ENCODE data around the gene IRF3. TPM values are rescaled to one million over a fixed set of nuclear protein-coding genes. Genes with fewer than 3 reads are reported as not detected.

The IRF3 gene
- total RNA-seq, 3 donors from 2014 or later: 76.1 to 119 (median 90.1) TPM

DNA sequence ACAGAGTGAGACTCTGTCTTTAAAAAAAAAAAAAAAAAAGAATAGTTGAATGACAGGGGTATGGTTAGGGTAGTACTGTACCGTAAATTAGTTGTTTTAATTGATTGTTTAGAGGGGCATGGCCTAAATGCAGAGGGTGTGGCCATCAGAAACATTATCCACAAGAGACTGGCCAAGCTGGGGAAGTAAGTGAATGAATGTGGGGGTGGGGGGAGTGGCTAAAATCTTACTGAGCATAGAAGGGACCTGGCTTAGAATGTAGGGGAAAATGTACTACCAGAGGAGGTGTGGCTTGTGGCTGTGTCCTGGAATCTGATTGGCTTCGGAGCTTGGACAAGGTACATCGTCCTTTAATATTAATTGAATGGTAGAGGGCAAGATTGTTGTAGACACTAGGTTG, 3.9 kb upstream of the IRF3 start:
- intact Hi-C loops (cut with DNase I, micrococcal nuclease): no loop called here
- no peak for DNase-seq
- Histone ChIP-seq H3K36me3 (ENCODE audit: low read depth) (no peaks in the 10 kb centered on the region), H3K4me1 (ENCODE audit: low read depth) (peaks cover 12% of the 10 kb centered on the region), H3K9me3 (no peaks in the 10 kb centered on the region), H3K4me3 (no peak overlapping the region)
- TF ChIP-seq, protein P1, sequence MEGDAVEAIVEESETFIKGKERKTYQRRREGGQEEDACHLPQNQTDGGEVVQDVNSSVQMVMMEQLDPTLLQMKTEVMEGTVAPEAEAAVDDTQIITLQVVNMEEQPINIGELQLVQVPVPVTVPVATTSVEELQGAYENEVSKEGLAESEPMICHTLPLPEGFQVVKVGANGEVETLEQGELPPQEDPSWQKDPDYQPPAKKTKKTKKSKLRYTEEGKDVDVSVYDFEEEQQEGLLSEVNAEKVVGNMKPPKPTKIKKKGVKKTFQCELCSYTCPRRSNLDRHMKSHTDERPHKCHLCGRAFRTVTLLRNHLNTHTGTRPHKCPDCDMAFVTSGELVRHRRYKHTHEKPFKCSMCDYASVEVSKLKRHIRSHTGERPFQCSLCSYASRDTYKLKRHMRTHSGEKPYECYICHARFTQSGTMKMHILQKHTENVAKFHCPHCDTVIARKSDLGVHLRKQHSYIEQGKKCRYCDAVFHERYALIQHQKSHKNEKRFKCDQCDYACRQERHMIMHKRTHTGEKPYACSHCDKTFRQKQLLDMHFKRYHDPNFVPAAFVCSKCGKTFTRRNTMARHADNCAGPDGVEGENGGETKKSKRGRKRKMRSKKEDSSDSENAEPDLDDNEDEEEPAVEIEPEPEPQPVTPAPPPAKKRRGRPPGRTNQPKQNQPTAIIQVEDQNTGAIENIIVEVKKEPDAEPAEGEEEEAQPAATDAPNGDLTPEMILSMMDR (IDR thresholded peaks at IDR 0.05): no peak
- no peak for ATAC-seq

DNA sequence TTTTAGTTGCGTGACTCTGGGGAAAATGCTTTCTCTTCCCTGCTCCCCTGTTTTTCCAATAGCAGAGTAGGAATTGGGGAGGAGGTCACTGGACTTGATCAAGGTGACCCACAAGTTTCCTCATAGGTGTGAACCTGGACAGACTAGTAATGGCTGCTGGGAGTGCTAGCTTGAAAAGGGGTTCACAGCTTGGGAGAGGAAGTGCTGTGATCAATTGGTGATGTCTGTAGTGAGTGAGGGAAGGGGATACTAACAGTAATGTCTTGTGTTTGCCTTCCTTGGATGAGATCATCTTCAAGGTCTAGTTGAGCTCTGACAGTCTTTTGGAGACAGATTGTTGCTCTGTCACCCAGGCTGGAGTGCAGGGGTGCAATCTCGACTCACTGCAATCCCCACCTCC, 1.8 kb upstream of the IRF3 start:
- Histone ChIP-seq H3K9me3 (no peaks in the 10 kb centered on the region), H3K36me3 (ENCODE audit: low read depth) (no peaks in the 10 kb centered on the region), H3K4me1 (ENCODE audit: low read depth) (peaks cover 19% of the 10 kb centered on the region), H3K4me3 (no peak overlapping the region)
- TF ChIP-seq, protein P1 (IDR thresholded peaks at IDR 0.05): no peak
- ATAC-seq (no peak), DNase-seq (no peak)
- intact Hi-C loops (cut with DNase I, micrococcal nuclease): no loop called here

DNA sequence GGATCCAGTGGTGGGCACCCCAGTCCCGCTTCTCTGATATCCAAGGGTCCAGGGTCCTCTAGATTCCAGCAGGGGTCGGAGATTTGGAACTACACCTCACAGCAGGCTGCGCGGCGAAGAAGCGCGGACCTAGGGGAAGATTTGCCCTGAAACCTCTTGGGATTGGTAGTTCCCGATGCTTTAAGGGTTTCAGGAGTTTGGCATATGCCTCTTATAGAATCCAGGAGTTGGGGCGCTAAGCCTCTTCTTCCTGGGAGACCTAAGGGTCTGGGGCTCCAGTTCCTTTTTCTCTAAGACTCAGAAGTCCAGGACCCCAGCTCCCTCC, 425 bp upstream of the IRF3 start:
- DNase-seq (no peak), ATAC-seq (peak; percentile 0)
- intact Hi-C loops (cut with DNase I, micrococcal nuclease): no loop called here
- Histone ChIP-seq H3K9me3 (no peaks in the 10 kb centered on the region), H3K36me3 (ENCODE audit: low read depth) (peaks cover 6% of the 10 kb centered on the region), H3K4me1 (ENCODE audit: low read depth) (peaks cover 10% of the 10 kb centered on the region), H3K4me3 (peak overlapping the region; percentile 68)
- TF ChIP-seq, protein P1 (IDR thresholded peaks at IDR 0.05): no peak

DNA sequence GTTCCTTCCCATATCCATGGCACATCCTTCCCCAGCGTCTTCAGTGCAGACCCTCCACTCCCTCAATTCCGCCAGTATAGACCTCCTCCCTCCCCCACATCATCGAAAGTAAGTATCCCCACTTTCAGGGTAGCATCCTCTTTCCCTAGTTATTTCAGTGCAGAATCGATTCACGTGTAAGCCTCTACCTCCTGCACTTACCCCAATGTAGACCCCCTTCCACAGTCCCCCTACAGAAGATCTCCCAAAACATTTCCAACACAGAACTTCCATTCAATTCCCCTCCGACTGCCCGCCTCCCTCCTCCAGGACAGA, 664 bp downstream of the IRF3 start:
- H3K4me3 ChIP-seq: peak overlapping the region; percentile 68
- DNase-seq (peak in 1 of 3 donors; percentile 24), ATAC-seq (no peak)
- TF ChIP-seq, protein P1 (IDR thresholded peaks at IDR 0.05): no peak
- intact Hi-C loops (cut with DNase I, micrococcal nuclease): no loop called here
- H3K9me3 ChIP-seq: no peaks in the 10 kb centered on the region
- peaks cover 10% of the 10 kb centered on the region for H3K4me1 ChIP-seq (ENCODE audit: low read depth)
- H3K36me3 ChIP-seq (ENCODE audit: low read depth): peaks cover 6% of the 10 kb centered on the region

DNA sequence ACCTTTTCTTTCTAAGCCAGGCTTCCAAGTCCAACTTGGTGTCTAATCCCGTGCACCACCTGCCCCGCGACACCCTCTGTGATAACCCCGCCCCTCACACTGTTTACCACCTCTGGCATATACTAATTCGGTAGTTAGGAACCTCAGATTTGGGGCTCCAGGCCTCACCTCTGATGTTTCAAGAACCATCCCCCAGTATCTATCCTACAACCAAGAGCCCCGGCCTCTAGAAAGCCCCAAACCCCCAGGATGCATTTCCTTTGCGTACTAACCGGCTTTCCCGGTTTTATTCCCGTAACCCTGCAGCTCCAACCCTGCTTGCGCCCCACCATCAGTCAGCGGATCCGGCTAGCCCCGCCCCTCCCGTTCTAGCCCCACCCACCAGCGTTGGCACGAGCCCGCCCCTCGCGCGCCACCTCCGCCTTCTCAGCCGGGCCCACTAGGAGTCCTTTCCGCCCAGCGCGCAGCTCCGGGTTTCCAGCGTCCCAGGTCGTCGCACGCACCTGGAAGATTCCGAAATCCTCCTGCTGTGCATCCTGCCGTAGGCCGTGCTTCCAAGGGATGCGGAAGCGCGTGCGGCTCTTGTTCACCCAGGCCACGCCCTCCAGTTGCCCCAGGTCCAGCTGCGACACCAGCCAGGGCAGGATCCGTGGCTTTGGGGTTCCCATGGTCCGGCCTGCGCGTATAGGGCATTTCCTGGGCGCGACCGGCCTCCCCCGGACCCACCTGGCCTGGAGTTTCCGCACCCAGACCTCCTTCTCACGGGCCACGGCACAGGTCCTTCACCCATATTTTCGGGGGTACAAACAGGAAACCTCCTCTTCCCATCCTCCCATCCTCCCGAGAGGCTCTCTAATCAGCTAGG, 1.3 kb downstream of the IRF3 start:
- Histone ChIP-seq H3K9me3 (no peaks in the 10 kb centered on the region), H3K4me3 (peak overlapping the region; percentile 68), H3K4me1 (ENCODE audit: low read depth) (peaks cover 10% of the 10 kb centered on the region), H3K36me3 (ENCODE audit: low read depth) (peaks cover 6% of the 10 kb centered on the region)
- ATAC-seq: peak; percentile 85
- peak; percentile 95 to 96 (median 96) for DNase-seq
- TF ChIP-seq, protein P1 (IDR thresholded peaks at IDR 0.05): no peak
- intact Hi-C loops (cut with DNase I, micrococcal nuclease): no loop called here

Measured in mucosa of descending colon (tissue), 3 donors.